ENCODE measurements around the gene PRR13. TPM values are rescaled to one million over a fixed set of nuclear protein-coding genes. Genes with fewer than 3 reads are reported as not detected.
"Not testable (repeated sequence)": the region's sequence is repeated elsewhere in the genome, so short reads cannot be mapped to it uniquely, and the experiment has no call there.

Gene PRR13
- total and polyA plus RNA-seq, 7 donors, result 46.7 to 955 (median 68.1) TPM

DNA sequence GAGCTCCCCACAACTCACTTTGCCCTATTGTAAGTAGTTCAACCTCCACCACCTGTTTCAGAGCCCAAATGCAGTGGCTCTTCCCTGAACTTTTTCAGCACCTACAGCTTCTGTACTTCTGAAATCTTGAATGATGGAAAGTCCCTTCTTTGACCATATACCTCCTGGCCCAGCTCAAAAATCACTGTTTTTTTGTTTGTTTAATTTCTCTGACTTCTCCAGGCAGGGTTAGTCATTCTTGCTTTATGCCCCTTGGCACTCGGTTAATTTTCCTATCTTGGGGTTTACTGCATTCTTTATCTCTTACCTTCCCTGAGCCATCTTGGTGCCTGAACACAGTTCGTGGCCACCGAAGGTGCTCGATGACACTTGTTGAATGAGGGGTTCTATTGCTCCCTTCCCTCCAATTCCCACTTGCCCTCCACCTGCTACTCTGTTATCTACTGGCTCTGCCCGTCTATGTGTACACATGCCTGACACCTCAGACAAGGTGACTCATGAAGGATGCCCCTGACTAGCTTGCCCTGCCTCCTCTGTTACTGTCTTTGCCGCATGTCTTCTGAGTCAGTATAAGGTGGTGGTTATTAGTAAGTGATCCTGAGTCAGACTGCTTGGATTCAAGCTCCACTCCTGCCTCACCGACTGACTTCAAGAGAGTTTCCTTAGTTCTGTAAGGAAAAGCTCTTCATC is 13.5 kb upstream of the PRR13 start:
- no peak overlapping the region for H3K27ac ChIP-seq
- WGBS, 2 donors, result 65 to 86% methylated on average over 7 of the region's 7 CpGs

DNA sequence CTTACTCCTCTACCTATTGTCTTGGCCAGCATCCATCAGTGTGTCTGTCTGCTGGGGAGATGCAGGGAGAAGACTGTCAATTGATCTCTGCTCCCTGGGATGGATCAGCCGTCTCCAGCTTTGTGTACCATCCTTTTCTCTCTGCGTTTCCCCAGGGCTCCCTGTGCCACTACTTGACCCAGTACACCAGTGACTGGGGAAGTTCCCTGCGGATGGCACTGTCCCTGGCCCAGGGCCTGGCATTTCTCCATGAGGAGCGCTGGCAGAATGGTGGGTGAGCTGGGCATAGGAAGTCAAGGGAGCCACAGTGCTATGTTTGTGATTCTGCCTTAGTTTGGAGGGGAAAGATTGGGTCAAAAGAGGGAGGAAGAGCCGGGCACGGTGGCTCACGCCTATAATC is 12.8 kb upstream of the PRR13 start:
- Histone ChIP-seq H3K36me3 (no peaks in the 10 kb centered on the region), H3K27me3 (no peaks in the 10 kb centered on the region), H3K27ac (no peak overlapping the region), H3K9me3 (no peaks in the 10 kb centered on the region), H3K4me1 (no peaks in the 10 kb centered on the region), H3K4me3 (no peak overlapping the region)
- WGBS, 2 donors, result 96% methylated on average over 7 of the region's 7 CpGs
- TF ChIP-seq POLR2AphosphoS5 (IDR thresholded peaks at IDR 0.05), result no peak
- TF ChIP-seq, protein P1, sequence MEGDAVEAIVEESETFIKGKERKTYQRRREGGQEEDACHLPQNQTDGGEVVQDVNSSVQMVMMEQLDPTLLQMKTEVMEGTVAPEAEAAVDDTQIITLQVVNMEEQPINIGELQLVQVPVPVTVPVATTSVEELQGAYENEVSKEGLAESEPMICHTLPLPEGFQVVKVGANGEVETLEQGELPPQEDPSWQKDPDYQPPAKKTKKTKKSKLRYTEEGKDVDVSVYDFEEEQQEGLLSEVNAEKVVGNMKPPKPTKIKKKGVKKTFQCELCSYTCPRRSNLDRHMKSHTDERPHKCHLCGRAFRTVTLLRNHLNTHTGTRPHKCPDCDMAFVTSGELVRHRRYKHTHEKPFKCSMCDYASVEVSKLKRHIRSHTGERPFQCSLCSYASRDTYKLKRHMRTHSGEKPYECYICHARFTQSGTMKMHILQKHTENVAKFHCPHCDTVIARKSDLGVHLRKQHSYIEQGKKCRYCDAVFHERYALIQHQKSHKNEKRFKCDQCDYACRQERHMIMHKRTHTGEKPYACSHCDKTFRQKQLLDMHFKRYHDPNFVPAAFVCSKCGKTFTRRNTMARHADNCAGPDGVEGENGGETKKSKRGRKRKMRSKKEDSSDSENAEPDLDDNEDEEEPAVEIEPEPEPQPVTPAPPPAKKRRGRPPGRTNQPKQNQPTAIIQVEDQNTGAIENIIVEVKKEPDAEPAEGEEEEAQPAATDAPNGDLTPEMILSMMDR (IDR thresholded peaks at IDR 0.05), result no peak
- DNase-seq, result no peak
- intact Hi-C loops (cut with DNase I), result no loop called here

More for the DNA sequence above, 13.5 kb upstream of the PRR13 start:
- no peaks in the 10 kb centered on the region for H3K9me3 ChIP-seq
- H3K4me3 ChIP-seq, result no peak overlapping the region
- no peaks in the 10 kb centered on the region for H3K27me3 ChIP-seq
- TF ChIP-seq POLR2A (IDR thresholded peaks at IDR 0.05) (no peak), POLR2AphosphoS5 (IDR thresholded peaks at IDR 0.05) (no peak), EP300 (IDR thresholded peaks at IDR 0.05) (no peak)
- TF ChIP-seq, protein P1 (IDR thresholded peaks at IDR 0.05), result no peak
- H3K4me1 ChIP-seq, result no peaks in the 10 kb centered on the region
- no peaks in the 10 kb centered on the region for H3K36me3 ChIP-seq
- intact Hi-C loops (cut with DNase I), result no loop called here
- no peak for DNase-seq

DNA sequence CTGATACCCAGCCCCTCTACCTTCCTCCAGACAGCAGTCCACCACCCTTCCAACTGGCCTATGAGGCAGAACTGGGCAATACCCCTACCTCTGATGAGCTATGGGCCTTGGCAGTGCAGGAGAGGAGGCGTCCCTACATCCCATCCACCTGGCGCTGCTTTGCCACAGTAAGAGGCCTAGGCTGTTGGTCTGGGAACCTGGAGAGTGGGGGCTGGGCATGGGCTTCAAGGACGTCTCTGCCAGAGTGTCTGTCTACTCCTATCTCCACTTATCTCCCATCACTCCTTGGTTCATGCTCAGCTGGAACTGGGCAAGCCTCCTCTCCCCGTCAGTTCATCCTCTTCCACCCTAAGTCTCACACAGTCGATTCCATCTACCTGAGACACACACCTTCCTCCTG is 11.4 kb upstream of the PRR13 start:
- Histone ChIP-seq H3K4me3 (no peak overlapping the region), H3K27ac (no peak overlapping the region), H3K9me3 (no peaks in the 10 kb centered on the region), H3K36me3 (no peaks in the 10 kb centered on the region), H3K4me1 (no peaks in the 10 kb centered on the region), H3K27me3 (no peaks in the 10 kb centered on the region)
- intact Hi-C loops (cut with DNase I), result no loop called here
- TF ChIP-seq EP300 (IDR thresholded peaks at IDR 0.05) (no peak), POLR2A (IDR thresholded peaks at IDR 0.05) (no peak)
- TF ChIP-seq, protein P1 (IDR thresholded peaks at IDR 0.05), result no peak
- 89 to 90% methylated on average over 5 of the region's 5 CpGs for WGBS, 2 donors
- DNase-seq, result peak; percentile 52

DNA sequence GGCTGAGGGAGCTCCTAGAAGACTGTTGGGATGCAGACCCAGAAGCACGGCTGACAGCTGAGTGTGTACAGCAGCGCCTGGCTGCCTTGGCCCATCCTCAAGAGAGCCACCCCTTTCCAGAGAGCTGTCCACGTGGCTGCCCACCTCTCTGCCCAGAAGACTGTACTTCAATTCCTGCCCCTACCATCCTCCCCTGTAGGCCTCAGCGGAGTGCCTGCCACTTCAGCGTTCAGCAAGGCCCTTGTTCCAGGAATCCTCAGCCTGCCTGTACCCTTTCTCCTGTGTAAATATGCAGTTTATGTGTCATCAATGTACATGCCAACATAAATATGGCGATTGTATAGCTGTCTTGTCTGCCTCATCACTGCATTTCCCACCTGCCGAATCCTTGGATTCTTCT is 10.3 kb upstream of the PRR13 start:
- 74 to 85% methylated on average over 7 of the region's 7 CpGs for WGBS, 2 donors
- Histone ChIP-seq H3K36me3 (no peaks in the 10 kb centered on the region), H3K27me3 (no peaks in the 10 kb centered on the region), H3K4me3 (no peak overlapping the region), H3K27ac (no peak overlapping the region), H3K9me3 (no peaks in the 10 kb centered on the region), H3K4me1 (no peaks in the 10 kb centered on the region)
- DNase-seq, result peak; percentile 32
- TF ChIP-seq, protein P1 (IDR thresholded peaks at IDR 0.05), result no peak
- TF ChIP-seq EP300 (IDR thresholded peaks at IDR 0.05), result no peak
- intact Hi-C loops (cut with DNase I), result no loop called here

DNA sequence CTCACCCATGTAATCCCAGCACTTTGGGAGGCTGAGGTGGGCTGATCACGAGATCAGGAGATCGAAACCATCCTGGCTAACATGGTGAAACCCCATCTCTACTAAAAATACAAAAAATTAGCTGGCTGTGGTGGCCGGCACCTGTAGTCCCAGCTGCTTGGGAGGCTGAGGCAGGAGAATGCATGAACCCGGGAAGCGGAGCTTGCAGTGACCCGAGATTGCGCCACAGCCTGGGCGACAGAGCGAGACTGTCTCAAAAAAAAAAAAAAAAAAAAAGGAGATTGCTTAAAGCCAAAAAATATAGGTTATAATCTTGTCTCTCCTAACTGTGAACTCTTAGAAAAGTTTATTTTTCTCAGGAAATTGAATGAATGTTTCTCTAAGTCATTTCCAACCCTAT is 6.2 kb upstream of the PRR13 start:
- H3K9me3 ChIP-seq; H3K4me1 ChIP-seq; H3K27ac ChIP-seq; H3K4me3 ChIP-seq; intact Hi-C loops (cut with DNase I); H3K36me3 ChIP-seq; H3K27me3 ChIP-seq; DNase-seq: not testable (repeated sequence)
- 92 to 95% methylated on average over 9 of the region's 9 CpGs for WGBS, 2 donors

DNA sequence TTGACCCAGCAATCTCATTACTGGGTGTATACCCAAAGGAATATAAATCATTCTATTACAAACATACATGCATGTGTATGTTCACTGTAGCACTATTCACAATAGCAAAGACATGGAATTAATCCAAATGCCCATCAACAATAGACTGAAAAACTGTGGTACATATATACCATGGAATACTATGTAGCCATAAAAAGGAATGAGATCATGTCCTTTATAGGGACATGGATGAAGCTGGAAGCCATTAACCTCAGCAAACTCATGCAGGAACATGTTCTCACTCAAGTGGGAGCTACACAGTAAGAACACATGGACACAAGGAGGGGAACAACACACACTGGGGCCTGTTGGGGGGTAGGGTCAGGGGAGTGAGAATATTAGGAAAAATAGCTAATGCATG is 2.0 kb upstream of the PRR13 start:
- intact Hi-C loops (cut with DNase I); H3K27me3 ChIP-seq; H3K4me3 ChIP-seq; H3K27ac ChIP-seq; H3K9me3 ChIP-seq: not testable (repeated sequence)
- peaks cover 2 to 25% (median 19%) of the 10 kb centered on the region in 4 donors for H3K4me1 ChIP-seq
- peak; percentile 45 for DNase-seq
- H3K36me3 ChIP-seq, result peaks cover 0 to 10% (median 2%) of the 10 kb centered on the region in 4 donors
